ENCODE data around the gene NKX2-3. TPM values are rescaled to one million over a fixed set of nuclear protein-coding genes. Genes with fewer than 3 reads are reported as not detected.

NKX2-3 gene
- not detected in 2 replicates for total RNA-seq

GRCh38 chr10:99532687-99533495, at the start of gene NKX2-3:
NKX2-3 (plus strand) TSS chr10:99532942; CDS start chr10:99533132, 190 bp downstream.

Other genes starting within 250 kb of the NKX2-3 start
- 0.15 and 0.33 TPM in 2 replicates for gene CNNM1, start 203.6 kb upstream of the NKX2-3 start, total RNA-seq
- 25.6 and 25.8 TPM in 2 replicates for gene GOT1, start 102.3 kb upstream of the NKX2-3 start, total RNA-seq
- 11.8 and 20.5 TPM in 2 replicates for gene SLC25A28, start 87.5 kb downstream of the NKX2-3 start, total RNA-seq
- gene ENTPD7, start 126.6 kb downstream of the NKX2-3 start, total RNA-seq: 13.7 and 20.3 TPM in 2 replicates
- 50.5 and 52.3 TPM in 2 replicates for gene COX15, start 199.2 kb downstream of the NKX2-3 start, total RNA-seq
- 17.2 and 24.1 TPM in 2 replicates for gene CUTC, start 199.3 kb downstream of the NKX2-3 start, total RNA-seq
- gene ABCC2, start 249.7 kb downstream of the NKX2-3 start, total RNA-seq: 0.29 and 0.33 TPM in 2 replicates